Neural cell (in vitro differentiated cells): ENCODE measurements around the gene CIAO1.

ENCODE experiments used
- CTCF ChIP-seq: fragments of 450-650 bp; IDR thresholded peaks from 2 replicates; pipeline ENCODE4 v1.5.1; 2014; ENCODE audit warnings: antibody characterized with exemption, mild to moderate bottlenecking, moderate library complexity; ENCODE audit not compliant: poor library complexity, severe bottlenecking
- POLR2AphosphoS5 ChIP-seq: IDR thresholded peaks from 2 replicates; pipeline ENCODE4 v1.6.1; 2012
- RAD21 ChIP-seq: fragments of 450-650 bp; conservative IDR thresholded peaks from 2 replicates; pipeline ENCODE4 v1.6.1; 2014; ENCODE audit warnings: antibody characterized with exemption, mild to moderate bottlenecking, moderate library complexity

GRCh38 chr2:96253006-96253405, 13.0 kb upstream of the CIAO1 start:
- TF ChIP-seq CTCF (no peak), POLR2AphosphoS5 (no peak), RAD21 (no peak)
